Tibial artery (tissue), 4 donors: Measurements from ENCODE around the gene NXPH2.

ENCODE experiments used
- DNase-seq, 2 donors: peaks; one replicate each; pipeline ENCODE4 v3.0.0-alpha.2; 2019
- H3K27ac ChIP-seq, 2 donors: fragments of 200-600 bp; sonication (generic) in 1 of 2; 1 replicate in 1 of 2; 2 replicates in 1 of 2; pipeline ENCODE4 v1.5.1; 2018 to 2019; ENCODE audit warnings: mild to moderate bottlenecking in 1 of 2
- H3K27me3 ChIP-seq, 2 donors: fragments of 200-600 bp; sonication (generic) in 1 of 2; one replicate each; pipeline versions ENCODE4 v1.5.1 to v1.6.0; 2016 to 2019
- H3K36me3 ChIP-seq, 3 donors: fragments of 200-600 bp; sonication (generic) in 2 of 3; one replicate each; pipeline ENCODE4 v1.5.1; 2016 to 2019; ENCODE audit warnings: mild to moderate bottlenecking in 2 of 3
- H3K4me1 ChIP-seq, 4 donors: fragments of 200-600 bp; sonication (generic) in 2 of 4; 1 replicate in 3 of 4; 2 replicates in 1 of 4; pipeline ENCODE4 v1.5.1; 2016 to 2019
- H3K4me3 ChIP-seq, 2 donors: fragments of 200-600 bp; sonication (generic) in 1 of 2; 1 replicate in 1 of 2; 2 replicates in 1 of 2; pipeline ENCODE4 v1.5.1; 2018 to 2019; ENCODE audit warnings: mild to moderate bottlenecking in 2 of 2
- H3K9me3 ChIP-seq, 3 donors: fragments of 200-600 bp; sonication (generic) in 1 of 3; one replicate each; pipeline ENCODE4 v1.5.1; 2016 to 2019
- CTCF ChIP-seq, 2 experiments: fragments of 200-600 bp in 1 of 2; fragments of 450-650 bp in 1 of 2; IDR thresholded peaks; one replicate each; pipeline ENCODE4 v1.5.1; 2017 to 2019; ENCODE audit warnings: antibody characterized with exemption in 2 of 2, mild to moderate bottlenecking in 1 of 2, moderate library complexity in 1 of 2
- intact Hi-C: fragments of 100-400 bp; cut with DNase I; formaldehyde crosslinking; loops from one replicate; pipeline ENCODE4 v1.15.0; 2023; ENCODE audit warnings: low total_unique reads

Gene NXPH2

GRCh38 chr2:138637061-138637460 is 143.1 kb downstream of the NXPH2 start:
- no peaks in the 10 kb centered on the region for H3K27me3 ChIP-seq
- no peaks in the 10 kb centered on the region for H3K36me3 ChIP-seq
- intact Hi-C loops = no loop called here
- no peak for DNase-seq
- no peaks in the 10 kb centered on the region for H3K9me3 ChIP-seq
- TF ChIP-seq CTCF (IDR thresholded peaks at IDR 0.05) = no peak
- no peak overlapping the region for H3K4me3 ChIP-seq
- no peak overlapping the region for H3K27ac ChIP-seq
- H3K4me1 ChIP-seq = no peaks in the 10 kb centered on the region

- no peak for DNase-seq
- no peak overlapping the region for H3K4me3 ChIP-seq
- TF ChIP-seq CTCF (IDR thresholded peaks at IDR 0.05) = no peak
- intact Hi-C loops = no loop called here
- H3K9me3 ChIP-seq = no peaks in the 10 kb centered on the region
- no peaks in the 10 kb centered on the region for H3K36me3 ChIP-seq
- no peaks in the 10 kb centered on the region for H3K4me1 ChIP-seq
- no peaks in the 10 kb centered on the region for H3K27me3 ChIP-seq
- H3K27ac ChIP-seq = no peak overlapping the region
These were observed 147.1 kb downstream of the NXPH2 start for GRCh38 chr2:138633049-138633448.

- no peaks in the 10 kb centered on the region for H3K4me1 ChIP-seq
- H3K4me3 ChIP-seq = no peak overlapping the region
- no peaks in the 10 kb centered on the region for H3K9me3 ChIP-seq
- H3K27ac ChIP-seq = no peak overlapping the region
- no peak for DNase-seq
- TF ChIP-seq CTCF (IDR thresholded peaks at IDR 0.05) = no peak
- H3K36me3 ChIP-seq = no peaks in the 10 kb centered on the region
- H3K27me3 ChIP-seq = no peaks in the 10 kb centered on the region
- intact Hi-C loops = no loop called here
These were observed 148.0 kb downstream of the NXPH2 start for GRCh38 chr2:138632066-138632620.

- Histone ChIP-seq H3K4me1 (no peaks in the 10 kb centered on the region), H3K27ac (no peak overlapping the region), H3K36me3 (no peaks in the 10 kb centered on the region), H3K4me3 (no peak overlapping the region), H3K9me3 (no peaks in the 10 kb centered on the region), H3K27me3 (no peaks in the 10 kb centered on the region)
- no peak for DNase-seq
- no peak for TF ChIP-seq CTCF (IDR thresholded peaks at IDR 0.05)
- intact Hi-C loops = no loop called here
These were observed 150.0 kb downstream of the NXPH2 start for GRCh38 chr2:138630164-138630563.

GRCh38 chr2:138626148-138626547 is 154.0 kb downstream of the NXPH2 start:
- DNase-seq = no peak
- H3K27me3 ChIP-seq = no peaks in the 10 kb centered on the region

More at GRCh38 chr2:138626148-138626547, 154.0 kb downstream of the NXPH2 start:
- H3K9me3 ChIP-seq = no peaks in the 10 kb centered on the region
- no peak overlapping the region for H3K27ac ChIP-seq
- H3K4me1 ChIP-seq = no peaks in the 10 kb centered on the region
- H3K36me3 ChIP-seq = no peaks in the 10 kb centered on the region
- intact Hi-C loops = no loop called here
- TF ChIP-seq CTCF (IDR thresholded peaks at IDR 0.05) = no peak
- no peak overlapping the region for H3K4me3 ChIP-seq
